Globus pallidus (tissue), 1 donor: Measurements from ENCODE around the gene TGFA.
"Not testable (repeated sequence)": the region's sequence is repeated elsewhere in the genome, so short reads cannot be mapped to it uniquely, and the experiment has no call there.

Experiments
- DNase-seq: peaks from one replicate; pipeline ENCODE4 v3.0.0-alpha.2; 2015; ENCODE audit warnings: low spot score

TGFA gene

GRCh38 chr2:70498054-70498453, 55.6 kb downstream of the TGFA start:
- DNase-seq, result no peak

GRCh38 chr2:70496819-70497218, 56.8 kb downstream of the TGFA start:
- DNase-seq, result no peak

- DNase-seq, result no peak
These were observed 59.2 kb downstream of the TGFA start for GRCh38 chr2:70494293-70494886.

- no peak for DNase-seq
These were observed 63.2 kb downstream of the TGFA start for GRCh38 chr2:70490381-70490780.

- no peak for DNase-seq
These were observed 64.5 kb downstream of the TGFA start for GRCh38 chr2:70489165-70489564.

GRCh38 chr2:70484086-70484485, 69.5 kb downstream of the TGFA start:
- DNase-seq, result no peak

DNA sequence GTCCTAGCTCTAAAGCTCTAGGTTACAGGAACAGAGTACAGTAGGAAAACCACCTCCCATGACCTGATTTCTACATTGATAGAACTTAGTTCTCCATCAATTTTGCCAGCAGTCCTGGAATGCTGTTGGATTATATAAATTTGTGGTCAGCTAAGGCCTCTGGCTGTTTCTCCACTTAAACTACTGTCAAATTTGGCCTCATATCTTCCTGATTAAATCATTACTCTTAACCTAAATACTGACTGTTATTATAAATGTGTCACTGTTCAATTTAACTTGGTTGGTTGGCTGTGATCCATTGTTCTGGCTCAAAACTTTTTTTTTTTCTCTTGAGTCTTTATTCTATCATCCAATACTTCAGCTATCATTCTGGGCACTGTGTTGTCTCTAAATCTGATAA, 71.2 kb downstream of the TGFA start:
- no peak for DNase-seq

- no peak for DNase-seq
These were observed 73.2 kb downstream of the TGFA start for GRCh38 chr2:70480468-70480867.

DNA sequence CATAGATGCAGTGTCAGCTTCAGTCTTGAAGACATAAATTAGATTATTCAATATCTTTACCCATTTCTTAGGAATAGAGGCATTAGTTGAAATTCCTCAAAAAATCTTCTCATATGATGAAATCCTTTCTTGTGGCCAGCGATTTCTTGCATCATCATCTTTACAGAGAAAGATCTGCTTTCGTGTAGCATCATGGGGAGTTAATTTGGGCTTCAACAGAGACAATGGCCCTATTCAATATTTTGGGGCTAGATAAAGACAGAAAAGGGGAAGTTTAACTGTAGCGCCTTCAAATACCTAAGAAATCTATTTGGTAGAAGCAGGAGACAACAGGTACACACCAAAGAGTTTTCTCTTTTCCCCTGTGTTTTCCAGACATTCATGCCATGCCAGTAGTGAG, 73.8 kb downstream of the TGFA start:
- DNase-seq, result no peak

- DNase-seq, result no peak
These were observed 76.2 kb downstream of the TGFA start for GRCh38 chr2:70477441-70477844.

- peak; percentile 11 for DNase-seq
These were observed 78.4 kb downstream of the TGFA start for GRCh38 chr2:70475266-70475665.

DNA sequence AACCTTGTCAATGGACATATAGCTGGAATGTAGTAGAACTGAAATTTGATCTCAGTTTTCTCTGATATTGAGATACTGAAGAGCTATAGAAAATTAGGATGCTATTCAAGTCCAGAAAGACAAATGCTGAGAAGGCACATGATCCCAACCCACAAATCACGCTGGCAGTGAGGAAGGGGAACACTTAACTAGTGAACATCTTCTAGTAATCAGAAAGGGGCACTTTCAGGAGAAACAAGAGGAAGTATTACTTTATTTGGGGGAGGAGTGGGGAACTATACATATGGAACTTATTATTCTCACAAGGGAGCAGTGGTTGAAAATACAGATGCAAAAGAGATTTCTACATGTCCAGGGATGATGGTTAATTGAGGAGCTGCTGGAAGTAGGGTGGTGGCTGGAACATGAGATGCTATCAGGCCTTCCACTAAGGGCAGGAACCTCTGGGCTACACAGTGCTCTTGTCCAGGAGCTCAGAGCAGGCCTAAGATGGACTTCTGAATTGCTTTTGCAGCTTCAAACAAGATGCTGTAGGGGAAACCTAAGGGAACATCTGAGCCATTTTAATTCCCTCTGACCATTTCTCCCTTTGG, 79.3 kb downstream of the TGFA start:
- peak; percentile 12 for DNase-seq

- DNase-seq, result no peak
These were observed 80.4 kb downstream of the TGFA start for GRCh38 chr2:70473101-70473722.

DNA sequence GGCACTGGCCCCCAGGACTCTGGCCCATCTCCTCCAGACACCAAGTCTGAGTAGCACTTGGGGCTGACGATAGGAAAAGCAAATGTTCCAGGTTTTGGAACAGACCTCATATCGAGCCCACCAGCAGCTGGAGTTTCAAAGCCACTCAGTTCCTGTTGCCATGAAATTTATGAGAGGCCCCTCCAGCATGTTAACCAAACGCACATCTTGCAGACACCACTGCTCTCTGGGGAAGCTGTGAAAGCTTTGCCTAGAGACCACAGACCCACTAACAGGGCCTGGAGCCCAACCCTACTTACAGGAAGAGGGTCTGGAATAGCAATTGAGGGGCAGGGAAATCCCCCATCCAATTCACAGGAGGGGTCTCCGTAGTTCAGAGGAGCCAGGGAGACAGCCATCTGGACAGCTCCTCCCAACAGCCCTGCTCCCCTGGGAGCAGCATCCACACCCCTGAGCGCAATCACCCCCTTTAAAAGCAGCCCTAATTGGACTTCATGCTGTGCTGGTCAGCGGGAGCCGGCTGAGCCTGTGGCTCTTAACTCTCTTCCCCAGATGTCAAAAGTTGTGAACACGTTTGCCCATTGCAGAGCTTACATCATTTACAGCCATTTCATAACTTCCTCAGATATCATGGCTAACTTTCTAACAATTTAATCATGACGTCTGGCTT, 81.3 kb downstream of the TGFA start:
- DNase-seq, result no peak

GRCh38 chr2:70471129-70471528, 82.5 kb downstream of the TGFA start:
- DNase-seq, result peak; percentile 11

GRCh38 chr2:70469961-70470360, 83.7 kb downstream of the TGFA start:
- DNase-seq, result no peak

- DNase-seq, result no peak
These were observed 84.2 kb downstream of the TGFA start for GRCh38 chr2:70469435-70469834.

GRCh38 chr2:70468878-70469277, 84.7 kb downstream of the TGFA start:
- DNase-seq, result no peak

DNA sequence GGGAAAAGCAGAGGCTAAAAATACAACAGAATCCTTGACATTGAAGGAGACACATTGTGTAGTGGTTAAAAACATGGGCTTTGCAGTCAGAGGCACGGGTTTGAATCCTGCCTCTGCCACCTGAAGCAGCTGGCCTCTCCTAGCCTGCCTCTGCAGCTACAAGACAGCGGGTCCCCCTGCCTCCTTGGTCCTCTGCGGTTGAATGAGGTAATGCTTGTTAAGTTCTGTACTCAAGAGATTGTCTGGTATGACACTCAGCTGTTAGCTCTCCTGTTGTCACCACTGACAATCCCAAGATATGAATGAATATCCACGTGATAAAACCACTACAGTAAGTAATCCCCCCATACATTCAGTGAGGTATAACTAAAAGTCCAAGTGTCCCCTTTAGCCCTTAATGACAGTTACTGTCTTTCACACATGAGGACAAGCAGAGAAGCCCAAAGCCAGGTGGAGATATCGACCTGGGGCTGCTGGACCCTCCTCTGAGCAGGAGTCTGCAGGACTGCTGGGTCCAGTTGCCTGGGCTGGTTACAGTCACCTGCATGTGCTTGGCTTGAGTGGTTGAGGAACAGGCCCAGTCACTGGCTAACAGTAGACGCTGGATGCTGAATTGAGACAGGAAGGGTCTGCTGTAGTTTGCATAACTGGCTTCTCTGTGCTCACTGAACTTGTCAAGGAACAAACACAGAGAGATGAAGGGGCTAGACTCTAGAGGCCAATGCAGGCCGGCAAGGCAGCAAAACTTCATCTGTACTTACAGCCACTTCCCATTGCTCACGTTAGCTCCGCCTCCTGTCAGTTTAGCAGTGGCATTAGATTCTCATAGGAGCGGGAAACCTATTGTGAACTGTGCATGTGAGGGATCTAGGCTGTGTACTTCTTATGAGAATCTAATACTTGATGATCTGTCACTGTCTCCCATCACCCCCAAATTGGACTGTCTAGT, 85.5 kb downstream of the TGFA start:
- DNase-seq, result no peak

DNA sequence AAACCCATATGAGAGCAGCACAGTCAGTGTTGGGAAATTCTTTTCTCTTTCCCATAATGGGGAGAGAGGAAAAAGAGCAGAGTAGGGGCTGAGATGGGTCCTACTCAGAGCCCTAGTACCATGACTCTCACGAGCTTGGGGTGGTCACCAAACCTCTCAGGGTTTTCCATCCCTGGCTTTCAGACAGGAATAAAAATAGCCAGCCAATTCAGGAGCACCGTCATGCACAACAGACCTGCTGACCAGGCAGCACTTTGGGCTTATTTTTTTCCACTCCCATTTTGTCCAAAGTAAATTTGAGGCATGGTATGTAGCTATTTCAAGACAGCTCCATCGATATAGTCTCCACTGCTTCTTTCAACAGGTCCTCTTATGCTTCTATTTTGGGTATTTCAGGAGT, 86.4 kb downstream of the TGFA start:
- DNase-seq, result no peak

- not testable (repeated sequence) for DNase-seq
These were observed 87.0 kb downstream of the TGFA start for GRCh38 chr2:70466647-70467046.

DNA sequence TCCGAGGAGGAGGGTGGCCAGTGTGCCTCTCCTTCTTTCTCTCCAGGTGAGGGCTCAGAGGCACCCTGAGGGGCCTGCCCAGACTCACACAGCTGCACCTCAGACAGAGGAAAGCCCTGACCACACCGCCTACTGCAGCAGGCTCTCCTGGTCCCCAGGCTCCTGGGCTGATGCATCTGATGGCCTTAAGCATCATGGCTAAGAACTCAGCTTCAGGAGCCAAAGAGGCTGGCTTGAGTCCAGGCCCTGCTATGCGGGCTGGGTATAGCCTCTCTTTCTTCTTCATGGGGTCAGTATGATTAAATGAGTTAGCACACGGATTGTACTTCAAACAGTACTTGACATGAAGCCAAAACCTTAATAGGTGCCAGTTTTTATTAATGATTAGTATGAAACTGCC, 89.6 kb downstream of the TGFA start:
- no peak for DNase-seq
